Measurements from ENCODE around the gene MANBA.

MANBA gene

GRCh38 chr4:102754044-102754443 lies 6.7 kb downstream of the MANBA start:
- TF ChIP-seq ZBTB7A (IDR thresholded peaks at IDR 0.05; ENCODE audit: low read depth) (no peak), TEAD4 (IDR thresholded peaks at IDR 0.05) (no peak), TCF12 (IDR thresholded peaks at IDR 0.05; ENCODE audit: low read depth) (no peak), EP300 (IDR thresholded peaks at IDR 0.05; ENCODE audit: borderline replicate concordance) (no peak), TAF1 (IDR thresholded peaks at IDR 0.05; ENCODE audit: low read depth) (no peak), CREB1 (IDR thresholded peaks at IDR 0.05; ENCODE audit: low read depth) (no peak), RAD21 (IDR thresholded peaks at IDR 0.05; ENCODE audit: low read depth) (no peak), EGR1 (IDR thresholded peaks at IDR 0.05) (no peak), NFIC (IDR thresholded peaks at IDR 0.05) (no peak), MAX (IDR thresholded peaks at IDR 0.05) (no peak), CEBPB (IDR thresholded peaks at IDR 0.05) (no peak), FOXM1 (IDR thresholded peaks at IDR 0.05; ENCODE audit: borderline replicate concordance, low read depth) (no peak), YY1 (IDR thresholded peaks at IDR 0.05; ENCODE audit: low read depth) (no peak)
- TF ChIP-seq, protein P1, sequence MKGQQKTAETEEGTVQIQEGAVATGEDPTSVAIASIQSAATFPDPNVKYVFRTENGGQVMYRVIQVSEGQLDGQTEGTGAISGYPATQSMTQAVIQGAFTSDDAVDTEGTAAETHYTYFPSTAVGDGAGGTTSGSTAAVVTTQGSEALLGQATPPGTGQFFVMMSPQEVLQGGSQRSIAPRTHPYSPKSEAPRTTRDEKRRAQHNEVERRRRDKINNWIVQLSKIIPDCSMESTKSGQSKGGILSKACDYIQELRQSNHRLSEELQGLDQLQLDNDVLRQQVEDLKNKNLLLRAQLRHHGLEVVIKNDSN (IDR thresholded peaks at IDR 0.05): no peak
- TF ChIP-seq, protein P2, sequence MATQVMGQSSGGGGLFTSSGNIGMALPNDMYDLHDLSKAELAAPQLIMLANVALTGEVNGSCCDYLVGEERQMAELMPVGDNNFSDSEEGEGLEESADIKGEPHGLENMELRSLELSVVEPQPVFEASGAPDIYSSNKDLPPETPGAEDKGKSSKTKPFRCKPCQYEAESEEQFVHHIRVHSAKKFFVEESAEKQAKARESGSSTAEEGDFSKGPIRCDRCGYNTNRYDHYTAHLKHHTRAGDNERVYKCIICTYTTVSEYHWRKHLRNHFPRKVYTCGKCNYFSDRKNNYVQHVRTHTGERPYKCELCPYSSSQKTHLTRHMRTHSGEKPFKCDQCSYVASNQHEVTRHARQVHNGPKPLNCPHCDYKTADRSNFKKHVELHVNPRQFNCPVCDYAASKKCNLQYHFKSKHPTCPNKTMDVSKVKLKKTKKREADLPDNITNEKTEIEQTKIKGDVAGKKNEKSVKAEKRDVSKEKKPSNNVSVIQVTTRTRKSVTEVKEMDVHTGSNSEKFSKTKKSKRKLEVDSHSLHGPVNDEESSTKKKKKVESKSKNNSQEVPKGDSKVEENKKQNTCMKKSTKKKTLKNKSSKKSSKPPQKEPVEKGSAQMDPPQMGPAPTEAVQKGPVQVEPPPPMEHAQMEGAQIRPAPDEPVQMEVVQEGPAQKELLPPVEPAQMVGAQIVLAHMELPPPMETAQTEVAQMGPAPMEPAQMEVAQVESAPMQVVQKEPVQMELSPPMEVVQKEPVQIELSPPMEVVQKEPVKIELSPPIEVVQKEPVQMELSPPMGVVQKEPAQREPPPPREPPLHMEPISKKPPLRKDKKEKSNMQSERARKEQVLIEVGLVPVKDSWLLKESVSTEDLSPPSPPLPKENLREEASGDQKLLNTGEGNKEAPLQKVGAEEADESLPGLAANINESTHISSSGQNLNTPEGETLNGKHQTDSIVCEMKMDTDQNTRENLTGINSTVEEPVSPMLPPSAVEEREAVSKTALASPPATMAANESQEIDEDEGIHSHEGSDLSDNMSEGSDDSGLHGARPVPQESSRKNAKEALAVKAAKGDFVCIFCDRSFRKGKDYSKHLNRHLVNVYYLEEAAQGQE (IDR thresholded peaks at IDR 0.05; ENCODE audit: low read depth): no peak

- TF ChIP-seq RAD21 (IDR thresholded peaks at IDR 0.05; ENCODE audit: low read depth) (no peak), TAF1 (IDR thresholded peaks at IDR 0.05; ENCODE audit: low read depth) (no peak), EP300 (IDR thresholded peaks at IDR 0.05; ENCODE audit: borderline replicate concordance) (no peak), CREB1 (IDR thresholded peaks at IDR 0.05; ENCODE audit: low read depth) (no peak), EGR1 (IDR thresholded peaks at IDR 0.05) (no peak), MAX (IDR thresholded peaks at IDR 0.05) (no peak), CEBPB (IDR thresholded peaks at IDR 0.05) (no peak), YY1 (IDR thresholded peaks at IDR 0.05; ENCODE audit: low read depth) (no peak), ZBTB7A (IDR thresholded peaks at IDR 0.05; ENCODE audit: low read depth) (no peak), NFIC (IDR thresholded peaks at IDR 0.05) (no peak), TEAD4 (IDR thresholded peaks at IDR 0.05) (no peak), FOXM1 (IDR thresholded peaks at IDR 0.05; ENCODE audit: borderline replicate concordance, low read depth) (no peak), TCF12 (IDR thresholded peaks at IDR 0.05; ENCODE audit: low read depth) (no peak)
- TF ChIP-seq, protein P1 (IDR thresholded peaks at IDR 0.05): no peak
- TF ChIP-seq, protein P2 (IDR thresholded peaks at IDR 0.05; ENCODE audit: low read depth): no peak
Observed at GRCh38 chr4:102751941-102752340, 8.8 kb downstream of the MANBA start.

DNA sequence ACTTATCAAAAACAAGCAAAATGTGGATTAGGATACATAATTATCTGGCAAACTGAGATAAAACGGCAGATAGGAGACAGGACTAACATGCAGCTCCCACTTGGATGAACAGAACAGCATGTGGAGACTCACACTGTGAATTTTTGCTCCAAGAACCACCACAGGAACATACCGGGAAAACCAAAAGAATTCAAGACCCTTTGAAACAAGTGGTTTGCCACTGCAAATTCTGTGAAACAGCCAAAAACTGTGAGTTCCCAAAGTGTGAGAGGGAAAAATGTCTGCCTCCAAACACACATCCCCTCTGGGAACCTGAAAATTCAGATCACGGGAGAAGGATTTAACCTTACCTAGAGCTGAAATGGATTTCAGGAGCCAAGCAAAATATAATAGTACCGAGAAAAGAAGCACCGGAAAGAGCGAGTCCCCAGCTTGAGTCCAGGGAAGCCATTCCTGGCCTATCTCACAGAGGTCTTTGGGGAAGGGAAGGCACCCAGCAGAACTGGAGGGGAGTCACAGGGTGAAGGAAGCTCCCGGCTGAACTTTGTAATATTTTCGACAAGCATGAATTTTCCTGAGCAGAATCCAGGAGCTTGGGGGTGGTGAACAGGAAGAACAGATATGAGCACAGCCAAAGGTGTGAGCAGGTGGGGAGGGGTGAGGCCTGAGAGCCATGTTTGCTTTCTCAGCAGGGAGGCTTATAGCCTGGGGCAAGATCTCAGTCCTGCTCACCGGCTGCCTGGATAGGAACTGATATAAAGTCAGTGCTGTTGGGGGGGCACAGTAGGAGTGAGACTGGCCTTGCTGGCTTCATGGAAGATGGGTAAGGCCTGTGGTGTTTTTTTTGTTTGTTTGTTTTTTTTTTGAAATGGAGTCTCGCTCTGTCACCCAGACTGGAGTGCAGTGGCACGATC lies 23.9 kb downstream of the MANBA start:
- no peak for TF ChIP-seq NFIC (IDR thresholded peaks at IDR 0.05)
- TF ChIP-seq CEBPB (IDR thresholded peaks at IDR 0.05): no peak
- TF ChIP-seq, protein P1 (IDR thresholded peaks at IDR 0.05): no peak
- no peak for TF ChIP-seq FOXM1 (IDR thresholded peaks at IDR 0.05; ENCODE audit: borderline replicate concordance, low read depth)
- no peak for TF ChIP-seq YY1 (IDR thresholded peaks at IDR 0.05; ENCODE audit: low read depth)
- TF ChIP-seq TCF12 (IDR thresholded peaks at IDR 0.05; ENCODE audit: low read depth): no peak
- no peak for TF ChIP-seq RAD21 (IDR thresholded peaks at IDR 0.05; ENCODE audit: low read depth)
- TF ChIP-seq EGR1 (IDR thresholded peaks at IDR 0.05): no peak
- no peak for TF ChIP-seq TAF1 (IDR thresholded peaks at IDR 0.05; ENCODE audit: low read depth)
- TF ChIP-seq MAX (IDR thresholded peaks at IDR 0.05): no peak
- no peak for TF ChIP-seq CREB1 (IDR thresholded peaks at IDR 0.05; ENCODE audit: low read depth)
- TF ChIP-seq, protein P2 (IDR thresholded peaks at IDR 0.05; ENCODE audit: low read depth): no peak
- no peak for TF ChIP-seq TEAD4 (IDR thresholded peaks at IDR 0.05)
- TF ChIP-seq ZBTB7A (IDR thresholded peaks at IDR 0.05; ENCODE audit: low read depth): no peak
- no peak for TF ChIP-seq EP300 (IDR thresholded peaks at IDR 0.05; ENCODE audit: borderline replicate concordance)
